ENCODE data around the gene ZNF451.

ZNF451 gene

GRCh38 chr6:57075092-57075491 is 14.9 kb upstream of the ZNF451 start:
- no peak for TF ChIP-seq EZH2phosphoT487 (IDR thresholded peaks at IDR 0.05; ENCODE audit: low read depth)
- no peak for TF ChIP-seq CTCF (IDR thresholded peaks at IDR 0.05; ENCODE audit: low read depth, low read length)
- Histone ChIP-seq H3K4me1 (ENCODE audit: low read length) (no peaks in the 10 kb centered on the region), H3K9me3 (ENCODE audit: insufficient read depth, low read length) (no peaks in the 10 kb centered on the region), H3K27ac (ENCODE audit: low read length) (no peak overlapping the region), H4K20me1 (ENCODE audit: insufficient read depth, low read length) (no peaks in the 10 kb centered on the region), H2AFZ (ENCODE audit: low read depth, low read length) (no peak overlapping the region), H3K4me2 (ENCODE audit: low read length) (no peak overlapping the region), H3K36me3 (replicated peaks; ENCODE audit: low read depth, low read length) (peaks cover 3% of the 10 kb centered on the region), H3K79me2 (ENCODE audit: low read length) (no peaks in the 10 kb centered on the region), H3K9ac (ENCODE audit: low read length) (no peak overlapping the region), H3K4me3 (ENCODE audit: low read length) (no peak overlapping the region), H3K27me3 (ENCODE audit: low read depth, low read length) (no peaks in the 10 kb centered on the region)

GRCh38 chr6:57078531-57079207 is 11.3 kb upstream of the ZNF451 start:
- no peaks in the 10 kb centered on the region for H3K4me1 ChIP-seq (ENCODE audit: low read length)
- H3K27ac ChIP-seq (ENCODE audit: low read length): no peak overlapping the region
- H3K36me3 ChIP-seq (replicated peaks; ENCODE audit: low read depth, low read length): peaks cover 9% of the 10 kb centered on the region
- H3K4me2 ChIP-seq (ENCODE audit: low read length): no peak overlapping the region
- H4K20me1 ChIP-seq (ENCODE audit: insufficient read depth, low read length): no peaks in the 10 kb centered on the region
- H3K4me3 ChIP-seq (ENCODE audit: low read length): no peak overlapping the region
- no peaks in the 10 kb centered on the region for H3K27me3 ChIP-seq (ENCODE audit: low read depth, low read length)
- no peaks in the 10 kb centered on the region for H3K79me2 ChIP-seq (ENCODE audit: low read length)
- no peak for TF ChIP-seq CTCF (IDR thresholded peaks at IDR 0.05; ENCODE audit: low read depth, low read length)
- TF ChIP-seq EZH2phosphoT487 (IDR thresholded peaks at IDR 0.05; ENCODE audit: low read depth): no peak
- no peaks in the 10 kb centered on the region for H3K9me3 ChIP-seq (ENCODE audit: insufficient read depth, low read length)
- no peak overlapping the region for H2AFZ ChIP-seq (ENCODE audit: low read depth, low read length)
- H3K9ac ChIP-seq (ENCODE audit: low read length): no peak overlapping the region

- H3K9me3 ChIP-seq (ENCODE audit: insufficient read depth, low read length): no peaks in the 10 kb centered on the region
- no peak overlapping the region for H3K4me2 ChIP-seq (ENCODE audit: low read length)
- H4K20me1 ChIP-seq (ENCODE audit: insufficient read depth, low read length): no peaks in the 10 kb centered on the region
These were observed 4.5 kb upstream of the ZNF451 start for GRCh38 chr6:57085471-57085870.

GRCh38 chr6:57086843-57087242 is 3.1 kb upstream of the ZNF451 start:
- H2AFZ ChIP-seq (ENCODE audit: low read depth, low read length): no peak overlapping the region
- H4K20me1 ChIP-seq (ENCODE audit: insufficient read depth, low read length): 0 out of 2 replicates have a peak, but pooled peaks cover 4% of the 10 kb centered on the region
- no peak overlapping the region for H3K4me2 ChIP-seq (ENCODE audit: low read length)
- peaks cover 9% of the 10 kb centered on the region for H3K4me1 ChIP-seq (ENCODE audit: low read length)
- no peaks in the 10 kb centered on the region for H3K9me3 ChIP-seq (ENCODE audit: insufficient read depth, low read length)
- H3K4me3 ChIP-seq (ENCODE audit: low read length): no peak overlapping the region
- no peak overlapping the region for H3K27ac ChIP-seq (ENCODE audit: low read length)
- H3K9ac ChIP-seq (ENCODE audit: low read length): no peak overlapping the region
- H3K36me3 ChIP-seq (replicated peaks; ENCODE audit: low read depth, low read length): peaks cover 2% of the 10 kb centered on the region
- TF ChIP-seq CTCF (IDR thresholded peaks at IDR 0.05; ENCODE audit: low read depth, low read length): no peak
- no peak for TF ChIP-seq EZH2phosphoT487 (IDR thresholded peaks at IDR 0.05; ENCODE audit: low read depth)
- H3K27me3 ChIP-seq (ENCODE audit: low read depth, low read length): no peaks in the 10 kb centered on the region
- peaks cover 6% of the 10 kb centered on the region for H3K79me2 ChIP-seq (ENCODE audit: low read length)

More at GRCh38 chr6:57085471-57085870, 4.5 kb upstream of the ZNF451 start:
- H3K4me1 ChIP-seq (ENCODE audit: low read length): peaks cover 4% of the 10 kb centered on the region
- H3K4me3 ChIP-seq (ENCODE audit: low read length): no peak overlapping the region
- no peaks in the 10 kb centered on the region for H3K27me3 ChIP-seq (ENCODE audit: low read depth, low read length)
- no peaks in the 10 kb centered on the region for H3K79me2 ChIP-seq (ENCODE audit: low read length)
- peaks cover 2% of the 10 kb centered on the region for H3K36me3 ChIP-seq (replicated peaks; ENCODE audit: low read depth, low read length)
- H3K9ac ChIP-seq (ENCODE audit: low read length): no peak overlapping the region
- TF ChIP-seq EZH2phosphoT487 (IDR thresholded peaks at IDR 0.05; ENCODE audit: low read depth): no peak
- no peak overlapping the region for H2AFZ ChIP-seq (ENCODE audit: low read depth, low read length)
- no peak overlapping the region for H3K27ac ChIP-seq (ENCODE audit: low read length)
